OCI-LY3 (cell line): ENCODE measurements around the gene ZBTB16.

Source experiments
- H2AFZ ChIP-seq: fragments of 200-600, 300-600 bp; shearing (Covaris generic); 2 replicates; pipeline ENCODE4 v1.6.0; 2014; ENCODE audit warnings: antibody characterized with exemption, low read depth, low read length
- H3K27ac ChIP-seq: fragments of 200-600, 300-600 bp; sonication (generic); 2 replicates; pipeline ENCODE4 v1.5.1; 2014; ENCODE audit warnings: mild to moderate bottlenecking, low read length, moderate library complexity, mixed read lengths
- H3K27me3 ChIP-seq: fragments of 200-600, 300-600 bp; sonication (generic); 2 replicates; pipeline ENCODE4 v1.6.1; 2014; ENCODE audit warnings: low read depth, low read length, mixed read lengths
- H3K36me3 ChIP-seq: fragments of 200-600, 300-600 bp; sonication (generic); replicated peaks from 2 replicates; pipeline ENCODE3; 2014; ENCODE audit warnings: low read depth, low read length, mixed read lengths
- H3K4me1 ChIP-seq: fragments of 300-600, 200-600 bp; sonication (generic); 2 replicates; pipeline ENCODE4 v1.6.1; 2014; ENCODE audit warnings: low read length, mixed read lengths
- H3K4me2 ChIP-seq: fragments of 200-600, 300-600 bp; sonication (generic); 2 replicates; pipeline ENCODE4 v1.6.1; 2014; ENCODE audit warnings: low read length, mixed read lengths
- H3K4me3 ChIP-seq: fragments of 300-600, 200-600 bp; sonication (generic); 2 replicates; pipeline ENCODE4 v1.5.1; 2014; ENCODE audit warnings: antibody characterized with exemption, mild to moderate bottlenecking, low read length, moderate library complexity
- H3K79me2 ChIP-seq: fragments of 300-600, 200-600 bp; shearing (Covaris generic); 2 replicates; pipeline ENCODE4 v1.6.1; 2014; ENCODE audit warnings: mild to moderate bottlenecking, low read length, mixed read lengths
- H3K9ac ChIP-seq: fragments of 300-600, 200-600 bp; shearing (Covaris generic); 2 replicates; pipeline ENCODE4 v1.6.0; 2014; ENCODE audit warnings: mild to moderate bottlenecking, low read length, moderate library complexity
- H3K9me3 ChIP-seq: fragments of 200-600, 300-600 bp; shearing (Covaris generic); 2 replicates; pipeline ENCODE4 v1.6.1; 2014; ENCODE audit warnings: low read length, mixed read lengths; ENCODE audit not compliant: insufficient read depth
- H4K20me1 ChIP-seq: fragments of 200-600, 300-600 bp; sonication (generic); 2 replicates; pipeline ENCODE4 v1.6.1; 2016; ENCODE audit warnings: low read length, mixed read lengths; ENCODE audit not compliant: insufficient read depth
- EZH2phosphoT487 ChIP-seq: fragments of 200-600 bp; shearing (Covaris generic); IDR thresholded peaks from 2 replicates; pipeline ENCODE4 v1.6.1; 2018; ENCODE audit warnings: antibody characterized with exemption, mixed run types, low read depth
- TF ChIP-seq, protein P1 (sequence below): fragments of 200-600, 300-600 bp; sonication (generic); IDR thresholded peaks from 2 replicates; pipeline ENCODE4 v1.5.1; 2014; ENCODE audit warnings: antibody characterized with exemption, low read length, low read depth

Gene ZBTB16

DNA sequence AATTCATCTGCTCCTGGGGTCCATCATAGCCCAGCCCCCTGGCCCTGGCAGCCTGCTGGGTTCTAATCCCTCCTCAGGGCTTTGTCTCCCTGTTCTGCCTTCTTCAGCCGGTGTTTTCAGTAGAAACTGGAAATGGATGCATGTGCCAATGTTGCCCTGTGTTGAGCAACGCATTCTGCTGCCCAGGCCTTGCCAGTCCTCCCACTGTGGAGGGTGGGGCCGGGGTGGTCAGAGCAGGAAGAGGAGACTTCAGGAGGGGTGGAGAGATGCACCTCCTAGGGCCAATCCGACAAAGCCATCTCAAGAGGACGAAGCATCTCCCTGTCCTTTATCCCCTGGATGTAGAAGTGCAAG, 27.6 kb upstream of the ZBTB16 start:
- Histone ChIP-seq H3K27me3 (peaks cover 32% of the 10 kb centered on the region), H3K36me3 (no peaks in the 10 kb centered on the region), H3K9me3 (no peaks in the 10 kb centered on the region), H2AFZ (no peak overlapping the region), H3K79me2 (no peaks in the 10 kb centered on the region), H3K4me3 (no peak overlapping the region), H3K4me2 (no peak overlapping the region), H4K20me1 (no peaks in the 10 kb centered on the region), H3K27ac (no peak overlapping the region), H3K4me1 (no peaks in the 10 kb centered on the region), H3K9ac (no peak overlapping the region)
- TF ChIP-seq, protein P1, sequence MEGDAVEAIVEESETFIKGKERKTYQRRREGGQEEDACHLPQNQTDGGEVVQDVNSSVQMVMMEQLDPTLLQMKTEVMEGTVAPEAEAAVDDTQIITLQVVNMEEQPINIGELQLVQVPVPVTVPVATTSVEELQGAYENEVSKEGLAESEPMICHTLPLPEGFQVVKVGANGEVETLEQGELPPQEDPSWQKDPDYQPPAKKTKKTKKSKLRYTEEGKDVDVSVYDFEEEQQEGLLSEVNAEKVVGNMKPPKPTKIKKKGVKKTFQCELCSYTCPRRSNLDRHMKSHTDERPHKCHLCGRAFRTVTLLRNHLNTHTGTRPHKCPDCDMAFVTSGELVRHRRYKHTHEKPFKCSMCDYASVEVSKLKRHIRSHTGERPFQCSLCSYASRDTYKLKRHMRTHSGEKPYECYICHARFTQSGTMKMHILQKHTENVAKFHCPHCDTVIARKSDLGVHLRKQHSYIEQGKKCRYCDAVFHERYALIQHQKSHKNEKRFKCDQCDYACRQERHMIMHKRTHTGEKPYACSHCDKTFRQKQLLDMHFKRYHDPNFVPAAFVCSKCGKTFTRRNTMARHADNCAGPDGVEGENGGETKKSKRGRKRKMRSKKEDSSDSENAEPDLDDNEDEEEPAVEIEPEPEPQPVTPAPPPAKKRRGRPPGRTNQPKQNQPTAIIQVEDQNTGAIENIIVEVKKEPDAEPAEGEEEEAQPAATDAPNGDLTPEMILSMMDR, result no peak
- TF ChIP-seq EZH2phosphoT487, result no peak

DNA sequence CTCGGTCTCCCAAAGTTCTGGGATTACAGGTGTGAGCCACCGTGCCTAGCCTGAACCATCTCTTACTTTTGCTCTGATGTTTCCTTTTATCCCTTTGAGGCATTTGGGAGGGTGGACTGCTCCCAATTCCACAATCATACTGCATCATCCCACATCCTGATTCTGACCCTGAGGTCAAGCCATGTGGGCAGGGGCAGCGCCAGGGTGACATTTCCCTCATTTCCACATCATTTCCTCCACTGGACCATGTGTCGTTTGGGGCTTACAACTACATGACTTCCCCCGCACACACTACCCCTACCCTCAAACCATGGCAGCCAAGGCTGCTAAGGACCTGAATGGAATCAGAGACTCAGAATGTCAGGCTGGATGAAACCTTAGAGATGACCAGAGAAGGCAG, 26.4 kb upstream of the ZBTB16 start:
- Histone ChIP-seq H3K36me3 (no peaks in the 10 kb centered on the region), H2AFZ (no peak overlapping the region), H4K20me1 (no peaks in the 10 kb centered on the region), H3K4me1 (no peaks in the 10 kb centered on the region), H3K27ac (no peak overlapping the region), H3K4me3 (no peak overlapping the region), H3K27me3 (peaks cover 28% of the 10 kb centered on the region), H3K9me3 (no peaks in the 10 kb centered on the region), H3K4me2 (no peak overlapping the region), H3K9ac (no peak overlapping the region), H3K79me2 (no peaks in the 10 kb centered on the region)
- TF ChIP-seq EZH2phosphoT487, result no peak
- TF ChIP-seq, protein P1, result no peak

DNA sequence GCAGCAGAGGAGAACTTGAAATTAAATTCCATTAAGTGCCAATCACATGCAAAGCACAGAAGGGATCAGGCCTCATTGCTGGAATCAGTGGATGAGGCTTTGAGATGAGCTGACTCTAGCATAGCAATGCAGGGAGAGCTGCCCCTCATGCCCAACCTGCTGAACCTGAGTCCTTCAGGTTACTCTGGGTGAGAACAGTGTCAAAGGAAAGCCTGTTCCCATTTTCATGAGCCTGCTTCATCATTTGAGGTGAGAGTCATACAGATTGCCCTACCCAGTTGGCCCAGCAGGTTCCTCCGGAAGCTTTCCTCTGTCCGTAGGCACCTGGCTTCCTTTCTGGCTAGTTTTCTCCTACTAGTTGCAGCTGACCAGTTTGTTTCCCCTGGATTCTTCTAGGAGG, 25.9 kb upstream of the ZBTB16 start:
- H3K27ac ChIP-seq, result no peak overlapping the region
- TF ChIP-seq, protein P1, result no peak
- no peak overlapping the region for H3K9ac ChIP-seq
- no peaks in the 10 kb centered on the region for H3K36me3 ChIP-seq
- H3K79me2 ChIP-seq, result no peaks in the 10 kb centered on the region
- no peak overlapping the region for H2AFZ ChIP-seq
- no peaks in the 10 kb centered on the region for H4K20me1 ChIP-seq
- H3K4me1 ChIP-seq, result no peaks in the 10 kb centered on the region
- H3K4me3 ChIP-seq, result no peak overlapping the region
- peaks cover 25% of the 10 kb centered on the region for H3K27me3 ChIP-seq
- H3K9me3 ChIP-seq, result no peaks in the 10 kb centered on the region
- H3K4me2 ChIP-seq, result no peak overlapping the region

DNA sequence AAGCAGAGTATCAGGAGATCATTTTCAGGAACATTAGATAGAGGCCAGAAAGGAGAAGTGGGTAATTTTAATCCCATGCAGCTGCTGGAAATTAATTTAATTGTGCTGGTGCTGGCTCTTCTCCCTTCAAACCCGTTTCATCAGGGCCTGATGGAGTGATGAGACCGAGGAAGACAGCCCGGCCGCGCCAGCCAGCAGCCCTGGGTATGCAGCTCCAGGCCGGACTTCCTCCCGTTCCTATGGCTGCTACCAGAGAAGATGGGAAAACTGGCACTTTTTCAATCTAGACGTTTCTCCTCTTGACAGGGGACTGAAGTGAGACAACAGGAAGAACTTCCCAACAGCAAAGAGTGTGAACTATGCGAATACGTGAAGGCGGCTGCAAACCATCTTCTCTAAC, 24.6 kb upstream of the ZBTB16 start:
- Histone ChIP-seq H3K27ac (no peak overlapping the region), H3K4me2 (no peak overlapping the region), H4K20me1 (no peaks in the 10 kb centered on the region), H3K4me3 (no peak overlapping the region), H3K9ac (no peak overlapping the region), H2AFZ (no peak overlapping the region), H3K36me3 (no peaks in the 10 kb centered on the region), H3K79me2 (no peaks in the 10 kb centered on the region), H3K4me1 (no peaks in the 10 kb centered on the region), H3K9me3 (no peaks in the 10 kb centered on the region), H3K27me3 (peaks cover 14% of the 10 kb centered on the region; the same call in 1 of the 2 replicates)
- TF ChIP-seq, protein P1, result no peak
- TF ChIP-seq EZH2phosphoT487, result no peak
